ENCODE measurements around the gene SLC10A7.

DNA sequence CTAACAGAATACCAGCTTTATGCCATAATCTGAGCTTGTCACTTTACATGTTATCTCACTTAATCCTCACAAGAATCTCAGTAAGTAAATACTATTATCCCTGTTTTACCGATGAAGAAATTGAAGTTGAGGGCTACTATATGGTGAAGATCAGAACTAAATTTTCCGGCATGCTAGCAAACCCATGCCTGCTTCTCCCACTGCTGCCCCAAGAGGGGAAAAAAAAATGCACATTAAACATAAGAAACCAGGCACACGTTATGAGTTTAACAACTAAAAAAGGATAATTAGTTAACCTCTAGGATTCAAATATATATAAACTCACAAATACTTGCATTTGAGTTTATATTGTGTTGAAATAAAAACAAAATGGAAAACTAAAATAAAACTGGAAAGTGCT, 10.8 kb downstream of the SLC10A7 start:
- TF ChIP-seq, protein P1, sequence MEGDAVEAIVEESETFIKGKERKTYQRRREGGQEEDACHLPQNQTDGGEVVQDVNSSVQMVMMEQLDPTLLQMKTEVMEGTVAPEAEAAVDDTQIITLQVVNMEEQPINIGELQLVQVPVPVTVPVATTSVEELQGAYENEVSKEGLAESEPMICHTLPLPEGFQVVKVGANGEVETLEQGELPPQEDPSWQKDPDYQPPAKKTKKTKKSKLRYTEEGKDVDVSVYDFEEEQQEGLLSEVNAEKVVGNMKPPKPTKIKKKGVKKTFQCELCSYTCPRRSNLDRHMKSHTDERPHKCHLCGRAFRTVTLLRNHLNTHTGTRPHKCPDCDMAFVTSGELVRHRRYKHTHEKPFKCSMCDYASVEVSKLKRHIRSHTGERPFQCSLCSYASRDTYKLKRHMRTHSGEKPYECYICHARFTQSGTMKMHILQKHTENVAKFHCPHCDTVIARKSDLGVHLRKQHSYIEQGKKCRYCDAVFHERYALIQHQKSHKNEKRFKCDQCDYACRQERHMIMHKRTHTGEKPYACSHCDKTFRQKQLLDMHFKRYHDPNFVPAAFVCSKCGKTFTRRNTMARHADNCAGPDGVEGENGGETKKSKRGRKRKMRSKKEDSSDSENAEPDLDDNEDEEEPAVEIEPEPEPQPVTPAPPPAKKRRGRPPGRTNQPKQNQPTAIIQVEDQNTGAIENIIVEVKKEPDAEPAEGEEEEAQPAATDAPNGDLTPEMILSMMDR (IDR thresholded peaks at IDR 0.05; ENCODE audit: low read depth, low read length, missing input control) = no peak
- no peak for TF ChIP-seq JUND (IDR thresholded peaks at IDR 0.05)
- TF ChIP-seq, protein P2, sequence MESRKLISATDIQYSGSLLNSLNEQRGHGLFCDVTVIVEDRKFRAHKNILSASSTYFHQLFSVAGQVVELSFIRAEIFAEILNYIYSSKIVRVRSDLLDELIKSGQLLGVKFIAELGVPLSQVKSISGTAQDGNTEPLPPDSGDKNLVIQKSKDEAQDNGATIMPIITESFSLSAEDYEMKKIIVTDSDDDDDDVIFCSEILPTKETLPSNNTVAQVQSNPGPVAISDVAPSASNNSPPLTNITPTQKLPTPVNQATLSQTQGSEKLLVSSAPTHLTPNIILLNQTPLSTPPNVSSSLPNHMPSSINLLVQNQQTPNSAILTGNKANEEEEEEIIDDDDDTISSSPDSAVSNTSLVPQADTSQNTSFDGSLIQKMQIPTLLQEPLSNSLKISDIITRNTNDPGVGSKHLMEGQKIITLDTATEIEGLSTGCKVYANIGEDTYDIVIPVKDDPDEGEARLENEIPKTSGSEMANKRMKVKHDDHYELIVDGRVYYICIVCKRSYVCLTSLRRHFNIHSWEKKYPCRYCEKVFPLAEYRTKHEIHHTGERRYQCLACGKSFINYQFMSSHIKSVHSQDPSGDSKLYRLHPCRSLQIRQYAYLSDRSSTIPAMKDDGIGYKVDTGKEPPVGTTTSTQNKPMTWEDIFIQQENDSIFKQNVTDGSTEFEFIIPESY (IDR thresholded peaks at IDR 0.05) = no peak
- TF ChIP-seq EGR1 (IDR thresholded peaks at IDR 0.05; ENCODE audit: low read depth in 2 of 2) = no peak
- no peak for TF ChIP-seq RAD21 (IDR thresholded peaks at IDR 0.05)
- TF ChIP-seq SP1 (IDR thresholded peaks at IDR 0.05) = no peak
- TF ChIP-seq MAX (IDR thresholded peaks at IDR 0.05) = no peak
- no peak for TF ChIP-seq GABPA (IDR thresholded peaks at IDR 0.05 in 1 of 2, conservative IDR thresholded peaks at IDR 0.05 in 1 of 2)
- no peak for TF ChIP-seq ATF3 (IDR thresholded peaks at IDR 0.05)
- TF ChIP-seq, protein P3, sequence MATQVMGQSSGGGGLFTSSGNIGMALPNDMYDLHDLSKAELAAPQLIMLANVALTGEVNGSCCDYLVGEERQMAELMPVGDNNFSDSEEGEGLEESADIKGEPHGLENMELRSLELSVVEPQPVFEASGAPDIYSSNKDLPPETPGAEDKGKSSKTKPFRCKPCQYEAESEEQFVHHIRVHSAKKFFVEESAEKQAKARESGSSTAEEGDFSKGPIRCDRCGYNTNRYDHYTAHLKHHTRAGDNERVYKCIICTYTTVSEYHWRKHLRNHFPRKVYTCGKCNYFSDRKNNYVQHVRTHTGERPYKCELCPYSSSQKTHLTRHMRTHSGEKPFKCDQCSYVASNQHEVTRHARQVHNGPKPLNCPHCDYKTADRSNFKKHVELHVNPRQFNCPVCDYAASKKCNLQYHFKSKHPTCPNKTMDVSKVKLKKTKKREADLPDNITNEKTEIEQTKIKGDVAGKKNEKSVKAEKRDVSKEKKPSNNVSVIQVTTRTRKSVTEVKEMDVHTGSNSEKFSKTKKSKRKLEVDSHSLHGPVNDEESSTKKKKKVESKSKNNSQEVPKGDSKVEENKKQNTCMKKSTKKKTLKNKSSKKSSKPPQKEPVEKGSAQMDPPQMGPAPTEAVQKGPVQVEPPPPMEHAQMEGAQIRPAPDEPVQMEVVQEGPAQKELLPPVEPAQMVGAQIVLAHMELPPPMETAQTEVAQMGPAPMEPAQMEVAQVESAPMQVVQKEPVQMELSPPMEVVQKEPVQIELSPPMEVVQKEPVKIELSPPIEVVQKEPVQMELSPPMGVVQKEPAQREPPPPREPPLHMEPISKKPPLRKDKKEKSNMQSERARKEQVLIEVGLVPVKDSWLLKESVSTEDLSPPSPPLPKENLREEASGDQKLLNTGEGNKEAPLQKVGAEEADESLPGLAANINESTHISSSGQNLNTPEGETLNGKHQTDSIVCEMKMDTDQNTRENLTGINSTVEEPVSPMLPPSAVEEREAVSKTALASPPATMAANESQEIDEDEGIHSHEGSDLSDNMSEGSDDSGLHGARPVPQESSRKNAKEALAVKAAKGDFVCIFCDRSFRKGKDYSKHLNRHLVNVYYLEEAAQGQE (IDR thresholded peaks at IDR 0.05) = no peak
- TF ChIP-seq HNF4A (conservative IDR thresholded peaks at IDR 0.05) = no peak
- no peak for TF ChIP-seq TAF1 (conservative IDR thresholded peaks at IDR 0.05)
